Vagina (tissue), 1 donor: Measurements from ENCODE around the gene GGA1. TPM values are rescaled to one million over a fixed set of nuclear protein-coding genes. Genes with fewer than 3 reads are reported as not detected.

Experiments used
- small RNA-seq: library from RNA; depleted of rRNA; stranded (forward); fragments of <200 nt; gene quantifications from one replicate; pipeline ENCODE3, GENCODE V24; 2016
- total RNA-seq: library from RNA; depleted of rRNA; stranded (reverse); fragments of >200 nt; gene quantifications from one replicate; pipeline ENCODE4 v1.2.3, GENCODE V29; 2016

The GGA1 gene
- total RNA-seq, 1 donor from 2014 or later = 45.7 TPM

Small RNA genes within 50 kb of the gene (small RNA-seq; reads per million reads assigned to genes)
- gene RF00017 (not detected), gene RN7SL385P (not detected)

Other genes with a start within 250 kb of the GGA1 start
- not detected for gene ELFN2, start 181.4 kb upstream of the GGA1 start, total RNA-seq
- gene MFNG, start 122.5 kb upstream of the GGA1 start, total RNA-seq = 15.2 TPM
- gene CARD10, start 89.4 kb upstream of the GGA1 start, total RNA-seq = 11.0 TPM
- 46.2 TPM for gene CDC42EP1, start 48.4 kb upstream of the GGA1 start, total RNA-seq
- gene LGALS2, start 28.7 kb upstream of the GGA1 start, total RNA-seq = not detected
- 34.1 TPM for gene SH3BP1, start 30.8 kb downstream of the GGA1 start, total RNA-seq
- 6.4 TPM for gene PDXP, start 49.9 kb downstream of the GGA1 start, total RNA-seq
- gene LGALS1, start 66.8 kb downstream of the GGA1 start, total RNA-seq = 1,638 TPM
- gene NOL12, start 77.5 kb downstream of the GGA1 start, total RNA-seq = 28.2 TPM
- 108 TPM for gene TRIOBP, start 88.2 kb downstream of the GGA1 start, total RNA-seq
- gene GCAT, start 199.1 kb downstream of the GGA1 start, total RNA-seq = 7.6 TPM
- gene GALR3, start 214.5 kb downstream of the GGA1 start, total RNA-seq = not detected
- gene ANKRD54, start 235.5 kb downstream of the GGA1 start, total RNA-seq = 56.7 TPM
- gene EIF3L, start 240.6 kb downstream of the GGA1 start, total RNA-seq = 338 TPM